ENCODE measurements around the gene PRRC2B. TPM values are rescaled to one million over a fixed set of nuclear protein-coding genes. Genes with fewer than 3 reads are reported as not detected.
"Not testable (repeated sequence)": the region's sequence is repeated elsewhere in the genome, so short reads cannot be mapped to it uniquely, and the experiment has no call there.

Gene PRRC2B
- total RNA-seq, 1 experiment from 2014 or later = 219 TPM

- Mint-ChIP-seq H3K36me3 (ENCODE audit: insufficient read depth, unreplicated experiment) (peaks cover 96% of the 10 kb centered on the region), H3K27me3 (ENCODE audit: insufficient read depth, unreplicated experiment) (no peaks in the 10 kb centered on the region), H3K27ac (ENCODE audit: unreplicated experiment) (no peak overlapping the region), H3K4me1 (ENCODE audit: low read depth, unreplicated experiment) (no peaks in the 10 kb centered on the region), H3K9me3 (ENCODE audit: unreplicated experiment) (no peaks in the 10 kb centered on the region), H3K4me3 (ENCODE audit: unreplicated experiment) (no peak overlapping the region)
- Histone ChIP-seq H3K9me3 (no peaks in the 10 kb centered on the region), H3K27me3 (replicated peaks; ENCODE audit: control insufficient read depth, insufficient read depth, low read length) (no peaks in the 10 kb centered on the region), H3K4me1 (no peaks in the 10 kb centered on the region), H3K4me3 (ENCODE audit: low read depth, low read length) (no peak overlapping the region), H3K36me3 (ENCODE audit: control insufficient read depth, insufficient read depth, low read length) (peaks cover 2% of the 10 kb centered on the region)
- ChIA-PET CTCF (no interaction called here), POLR2A (no interaction called here)
- intact Hi-C loops (cut with micrococcal nuclease; ENCODE audit: unreplicated experiment) = no loop called here
- no TSS peak for BruUV-seq (replicated peaks)
- no peak for DNase-seq
- TF ChIP-seq, protein P1, sequence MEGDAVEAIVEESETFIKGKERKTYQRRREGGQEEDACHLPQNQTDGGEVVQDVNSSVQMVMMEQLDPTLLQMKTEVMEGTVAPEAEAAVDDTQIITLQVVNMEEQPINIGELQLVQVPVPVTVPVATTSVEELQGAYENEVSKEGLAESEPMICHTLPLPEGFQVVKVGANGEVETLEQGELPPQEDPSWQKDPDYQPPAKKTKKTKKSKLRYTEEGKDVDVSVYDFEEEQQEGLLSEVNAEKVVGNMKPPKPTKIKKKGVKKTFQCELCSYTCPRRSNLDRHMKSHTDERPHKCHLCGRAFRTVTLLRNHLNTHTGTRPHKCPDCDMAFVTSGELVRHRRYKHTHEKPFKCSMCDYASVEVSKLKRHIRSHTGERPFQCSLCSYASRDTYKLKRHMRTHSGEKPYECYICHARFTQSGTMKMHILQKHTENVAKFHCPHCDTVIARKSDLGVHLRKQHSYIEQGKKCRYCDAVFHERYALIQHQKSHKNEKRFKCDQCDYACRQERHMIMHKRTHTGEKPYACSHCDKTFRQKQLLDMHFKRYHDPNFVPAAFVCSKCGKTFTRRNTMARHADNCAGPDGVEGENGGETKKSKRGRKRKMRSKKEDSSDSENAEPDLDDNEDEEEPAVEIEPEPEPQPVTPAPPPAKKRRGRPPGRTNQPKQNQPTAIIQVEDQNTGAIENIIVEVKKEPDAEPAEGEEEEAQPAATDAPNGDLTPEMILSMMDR (IDR thresholded peaks at IDR 0.05; ENCODE audit: insufficient read depth in 1 of 2, low read depth in 1 of 2, low read length in 1 of 2, severe bottlenecking in 1 of 2, unreplicated experiment in 1 of 2) = no peak
These were observed 60.1 kb downstream of the PRRC2B start for GRCh38 chr9:131454028-131454427.

GRCh38 chr9:131455655-131456054 is 61.8 kb downstream of the PRRC2B start:
- H3K27me3 ChIP-seq (replicated peaks; ENCODE audit: control insufficient read depth, insufficient read depth, low read length); intact Hi-C loops (cut with micrococcal nuclease; ENCODE audit: unreplicated experiment); H3K4me3 Mint-ChIP-seq (ENCODE audit: unreplicated experiment); H3K9me3 ChIP-seq; POLR2A ChIA-PET; BruUV-seq (replicated peaks); H3K9me3 Mint-ChIP-seq (ENCODE audit: unreplicated experiment); H3K4me3 ChIP-seq (ENCODE audit: low read depth, low read length); H3K27me3 Mint-ChIP-seq (ENCODE audit: insufficient read depth, unreplicated experiment); H3K4me1 Mint-ChIP-seq (ENCODE audit: low read depth, unreplicated experiment); H3K4me1 ChIP-seq; H3K36me3 ChIP-seq (ENCODE audit: control insufficient read depth, insufficient read depth, low read length); CTCF ChIA-PET; H3K27ac Mint-ChIP-seq (ENCODE audit: unreplicated experiment): not testable (repeated sequence)
- peaks cover 96% of the 10 kb centered on the region for H3K36me3 Mint-ChIP-seq (ENCODE audit: insufficient read depth, unreplicated experiment)
- DNase-seq = peak in 1 of 2 experiments; percentile 18

GRCh38 chr9:131457746-131458145 is 63.9 kb downstream of the PRRC2B start:
- no peak overlapping the region for H3K27ac Mint-ChIP-seq (ENCODE audit: unreplicated experiment)
- CTCF ChIA-PET = interaction anchor here (0.6 kb wide), 1 partner anchor 187 kb away, joined by 3 read pairs; no protein-coding TSS in a partner anchor
- intact Hi-C loops (cut with micrococcal nuclease; ENCODE audit: unreplicated experiment) = no loop called here
- no peak overlapping the region for H3K4me3 ChIP-seq (ENCODE audit: low read depth, low read length)
- H3K27me3 ChIP-seq (replicated peaks; ENCODE audit: control insufficient read depth, insufficient read depth, low read length) = no peaks in the 10 kb centered on the region
- no TSS peak for BruUV-seq (replicated peaks)
- POLR2A ChIA-PET = no interaction called here
- no peaks in the 10 kb centered on the region for H3K4me1 ChIP-seq
- no peaks in the 10 kb centered on the region for H3K9me3 Mint-ChIP-seq (ENCODE audit: unreplicated experiment)
- no peaks in the 10 kb centered on the region for H3K27me3 Mint-ChIP-seq (ENCODE audit: insufficient read depth, unreplicated experiment)
- peaks cover 98% of the 10 kb centered on the region for H3K36me3 Mint-ChIP-seq (ENCODE audit: insufficient read depth, unreplicated experiment)
- no peaks in the 10 kb centered on the region for H3K4me1 Mint-ChIP-seq (ENCODE audit: low read depth, unreplicated experiment)
- H3K4me3 Mint-ChIP-seq (ENCODE audit: unreplicated experiment) = no peak overlapping the region
- H3K9me3 ChIP-seq = no peaks in the 10 kb centered on the region
- peaks cover 5% of the 10 kb centered on the region for H3K36me3 ChIP-seq (ENCODE audit: control insufficient read depth, insufficient read depth, low read length)
- DNase-seq = peak in 1 of 2 experiments; percentile 21
- TF ChIP-seq, protein P1 (IDR thresholded peaks at IDR 0.05; ENCODE audit: insufficient read depth in 1 of 2, low read depth in 1 of 2, low read length in 1 of 2, severe bottlenecking in 1 of 2, unreplicated experiment in 1 of 2) = no peak

- CTCF ChIA-PET = no interaction called here
- peak in 1 of 2 experiments; percentile 15 for DNase-seq
- no TSS peak for BruUV-seq (replicated peaks)
- Mint-ChIP-seq H3K4me3 (ENCODE audit: unreplicated experiment) (peak overlapping the region; percentile 37), H3K4me1 (ENCODE audit: low read depth, unreplicated experiment) (no peaks in the 10 kb centered on the region), H3K27me3 (ENCODE audit: insufficient read depth, unreplicated experiment) (no peaks in the 10 kb centered on the region), H3K36me3 (ENCODE audit: insufficient read depth, unreplicated experiment) (peaks cover 98% of the 10 kb centered on the region), H3K27ac (ENCODE audit: unreplicated experiment) (peak overlapping the region; percentile 78), H3K9me3 (ENCODE audit: unreplicated experiment) (no peaks in the 10 kb centered on the region)
- POLR2A ChIA-PET = interaction anchor here (0.6 kb wide), 1 partner anchor 363 kb away, joined by 5 read pairs; the partner anchor contains the start of gene AIF1L
- no peak overlapping the region for H3K4me3 ChIP-seq (ENCODE audit: low read depth, low read length)
- H3K4me1 ChIP-seq = no peaks in the 10 kb centered on the region
- no peaks in the 10 kb centered on the region for H3K9me3 ChIP-seq
- H3K36me3 ChIP-seq (ENCODE audit: control insufficient read depth, insufficient read depth, low read length) = peaks cover 5% of the 10 kb centered on the region
- intact Hi-C loops (cut with micrococcal nuclease; ENCODE audit: unreplicated experiment) = no loop called here
- no peaks in the 10 kb centered on the region for H3K27me3 ChIP-seq (replicated peaks; ENCODE audit: control insufficient read depth, insufficient read depth, low read length)
- TF ChIP-seq, protein P1 (IDR thresholded peaks at IDR 0.05; ENCODE audit: insufficient read depth in 1 of 2, low read depth in 1 of 2, low read length in 1 of 2, severe bottlenecking in 1 of 2, unreplicated experiment in 1 of 2) = no peak
These were observed 65.2 kb downstream of the PRRC2B start for GRCh38 chr9:131459056-131459455.
